HG02885 (cell line): ENCODE results near the gene PCSK6.

Experiments
- ATAC-seq: cut with Tn5 transposase; IDR thresholded peaks from one replicate; pipeline ENCODE4 v1.9.1; 2021; ENCODE audit warnings: mild to moderate bottlenecking; ENCODE audit not compliant: unreplicated experiment, poor library complexity

PCSK6 gene

GRCh38 chr15:101500865-101501551 lies 11.5 kb upstream of the PCSK6 start:
- ATAC-seq = no peak

- no peak for ATAC-seq
Observed at GRCh38 chr15:101499863-101500713, 10.6 kb upstream of the PCSK6 start.

- ATAC-seq = no peak
Observed at GRCh38 chr15:101498717-101499480, 9.4 kb upstream of the PCSK6 start.

- ATAC-seq = no peak
Observed at GRCh38 chr15:101498076-101498716, 8.7 kb upstream of the PCSK6 start.

- ATAC-seq = no peak
Observed at GRCh38 chr15:101497484-101498034, 8.1 kb upstream of the PCSK6 start.

- no peak for ATAC-seq
Observed at GRCh38 chr15:101497017-101497416, 7.5 kb upstream of the PCSK6 start.

- no peak for ATAC-seq
Observed at GRCh38 chr15:101496198-101496986, 6.9 kb upstream of the PCSK6 start.

- no peak for ATAC-seq
Observed at GRCh38 chr15:101495334-101496197, 6.1 kb upstream of the PCSK6 start.

GRCh38 chr15:101494251-101494796 lies 4.8 kb upstream of the PCSK6 start:
- ATAC-seq = no peak

- ATAC-seq = no peak
Observed at GRCh38 chr15:101492766-101493692, 3.5 kb upstream of the PCSK6 start.

GRCh38 chr15:101491734-101492640 lies 2.5 kb upstream of the PCSK6 start:
- no peak for ATAC-seq

GRCh38 chr15:101490922-101491733 lies 1.6 kb upstream of the PCSK6 start:
- no peak for ATAC-seq

GRCh38 chr15:101490408-101490891 lies 943 bp upstream of the PCSK6 start:
- no peak for ATAC-seq

GRCh38 chr15:101489237-101489598 lies 289 bp downstream of the PCSK6 start:
- no peak for ATAC-seq
